H1 (cell line): Measurements from ENCODE around the gene PNCK. TPM values are rescaled to one million over a fixed set of nuclear protein-coding genes. Genes with fewer than 3 reads are reported as not detected.

Experiments used
- KDM5A ChIP-seq: fragments of 200-600 bp; IDR thresholded peaks from 2 replicates; pipeline ENCODE4 v1.7.1; 2012; ENCODE audit warnings: mild to moderate bottlenecking, low read length, inconsistent platforms, mixed read lengths
- SP4 ChIP-seq: IDR thresholded peaks from 2 replicates; pipeline ENCODE4 v1.6.1; 2012; ENCODE audit warnings: low read length, inconsistent platforms
- TCF12 ChIP-seq: IDR thresholded peaks from 2 replicates; pipeline ENCODE4 v1.6.1; 2011; ENCODE audit warnings: low read depth, mild to moderate bottlenecking, low read length
- polyA plus RNA-seq, 7 experiments: library from polyadenylated mRNA; depleted of rRNA in 3 of 7; stranded (reverse) in 5 of 7; unstranded in 2 of 7; fragments of >200 nt in 5 of 7; fragments of 200-250 nt in 2 of 7; gene quantifications; 1 replicate in 5 of 7; 2 replicates in 1 of 7; 4 replicates in 1 of 7; pipeline versions ENCODE4 v1.2.1 to v1.2.3, GENCODE V29; 2011 to 2013; ENCODE audit warnings: missing spikeins in 2 of 7, mixed read lengths in 2 of 7
- total RNA-seq: library from RNA; stranded (reverse); fragmentation: NEBNext Ultra II Directional; extraction: Animal tissue kit (Norgen Biotek cat#: 25700); gene quantifications from 2 replicates; pipeline ENCODE4 v1.2.1, GENCODE V29; 2021

PNCK gene
- total and polyA plus RNA-seq, 2 of the 8 experiments (the other 6 are each of a cell fraction or from before 2014, with no cell fraction given): 6.2 to 6.3 TPM

DNA sequence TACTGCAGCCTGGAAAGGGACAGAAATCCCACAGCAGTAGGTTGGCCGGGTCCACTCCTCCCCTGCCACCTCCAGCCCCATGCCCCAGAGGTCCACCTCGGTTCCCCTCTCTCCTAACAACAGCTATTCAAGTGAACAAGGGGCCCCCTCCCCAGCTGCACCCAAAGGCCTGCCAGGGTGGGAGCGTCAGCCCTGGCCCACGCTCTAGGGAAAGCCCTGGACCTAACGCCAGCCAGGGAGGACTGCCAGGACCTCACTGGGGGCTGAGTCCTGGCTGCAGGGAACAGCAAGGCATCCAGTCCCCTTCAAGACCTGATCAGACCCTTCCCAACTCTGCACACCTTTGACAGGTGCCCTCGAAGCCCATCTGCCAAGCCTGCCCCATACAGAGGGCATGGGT, 27.4 kb upstream of the PNCK start (continued):
- TF ChIP-seq TCF12 (no peak), SP4 (no peak), KDM5A (no peak)
